HUES48 (cell line): ENCODE results near the gene MACROD2.
A peak's percentile ranks its signal among the peaks of the same experiment; 100 is the strongest.

ENCODE experiments used
- H3K27ac ChIP-seq: one replicate; pipeline ENCODE4 v1.7.0; 2013; ENCODE audit warnings: low read depth, low read length, inconsistent platforms
- H3K27me3 ChIP-seq: 2 replicates; pipeline ENCODE4 v1.6.1; 2013; ENCODE audit warnings: mild to moderate bottlenecking, low read length; ENCODE audit not compliant: control insufficient read depth, insufficient read depth
- H3K36me3 ChIP-seq: 2 replicates; pipeline ENCODE4 v1.6.1; 2013; ENCODE audit warnings: low read length; ENCODE audit not compliant: control insufficient read depth, insufficient read depth
- H3K4me1 ChIP-seq: 2 replicates; pipeline ENCODE4 v1.6.1; 2013; ENCODE audit warnings: mild to moderate bottlenecking, low read length; ENCODE audit not compliant: control insufficient read depth, insufficient read depth
- H3K4me3 ChIP-seq: 2 replicates; pipeline ENCODE4 v1.5.1; 2013; ENCODE audit warnings: mild to moderate bottlenecking, low read depth, low read length
- H3K9ac ChIP-seq: 2 replicates; pipeline ENCODE4 v1.6.1; 2013; ENCODE audit warnings: mild to moderate bottlenecking, low read depth, low read length, moderate library complexity
- H3K9me3 ChIP-seq: 2 replicates; pipeline ENCODE4 v1.6.1; 2013; ENCODE audit warnings: low read length; ENCODE audit not compliant: control insufficient read depth, insufficient read depth

MACROD2 gene

DNA sequence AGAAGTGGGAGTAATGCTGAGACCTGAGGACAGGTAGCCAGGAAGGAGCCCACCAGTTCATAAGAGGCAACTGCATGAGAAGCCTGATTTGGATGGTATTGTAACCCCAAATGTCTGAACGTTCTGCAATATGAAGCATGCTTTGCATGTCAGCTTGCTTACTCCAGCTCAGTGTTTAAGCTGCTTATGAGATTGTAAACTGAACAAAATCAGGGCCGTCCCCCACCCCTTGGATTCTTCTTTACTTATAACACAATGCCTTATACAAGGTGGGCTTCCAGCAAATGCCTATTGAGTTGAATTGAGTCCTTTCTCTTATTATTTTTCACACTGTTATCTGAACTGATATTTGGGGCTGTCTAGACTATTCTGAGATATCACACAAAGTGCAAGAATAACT is 1816.6 kb downstream of the MACROD2 start:
- Histone ChIP-seq H3K4me3 (no peak overlapping the region), H3K9ac (no peak overlapping the region), H3K27ac (no peak overlapping the region), H3K27me3 (no peaks in the 10 kb centered on the region), H3K36me3 (no peaks in the 10 kb centered on the region), H3K4me1 (no peaks in the 10 kb centered on the region), H3K9me3 (peaks cover 22% of the 10 kb centered on the region)

- no peaks in the 10 kb centered on the region for H3K4me1 ChIP-seq
- no peak overlapping the region for H3K27ac ChIP-seq
- H3K9ac ChIP-seq: no peak overlapping the region
- H3K27me3 ChIP-seq: no peaks in the 10 kb centered on the region
- H3K4me3 ChIP-seq: no peak overlapping the region
- peaks cover 15% of the 10 kb centered on the region for H3K9me3 ChIP-seq
- no peaks in the 10 kb centered on the region for H3K36me3 ChIP-seq
Observed at GRCh38 chr20:15812696-15813095, 1817.4 kb downstream of the MACROD2 start.

DNA sequence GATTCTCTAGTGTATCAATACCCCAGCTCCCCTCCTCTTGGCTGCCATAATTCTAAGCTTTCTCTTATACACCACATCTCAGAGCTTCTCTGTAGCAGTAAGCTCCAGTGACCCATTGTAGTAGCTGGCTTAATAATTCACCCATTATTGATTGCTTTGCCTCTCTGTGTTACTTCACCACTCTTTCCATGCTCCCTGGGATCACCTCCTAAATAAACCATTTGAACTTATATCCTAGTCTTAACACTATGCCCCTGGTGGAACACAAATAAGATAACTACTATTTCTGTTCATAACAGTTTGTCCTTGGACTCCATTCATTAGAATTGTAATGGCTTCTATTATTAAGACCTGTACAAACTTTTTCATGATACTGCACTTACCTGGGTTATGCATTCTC is 1819.0 kb downstream of the MACROD2 start:
- Histone ChIP-seq H3K36me3 (no peaks in the 10 kb centered on the region), H3K4me3 (no peak overlapping the region), H3K27me3 (no peaks in the 10 kb centered on the region), H3K27ac (no peak overlapping the region), H3K9me3 (no peaks in the 10 kb centered on the region; the same call in 1 of the 2 replicates), H3K9ac (no peak overlapping the region), H3K4me1 (peaks cover 8% of the 10 kb centered on the region)

GRCh38 chr20:15814911-15815310 is 1819.6 kb downstream of the MACROD2 start:
- H3K9me3 ChIP-seq: no peaks in the 10 kb centered on the region
- H3K36me3 ChIP-seq: no peaks in the 10 kb centered on the region
- H3K9ac ChIP-seq: no peak overlapping the region
- peaks cover 8% of the 10 kb centered on the region for H3K4me1 ChIP-seq
- H3K4me3 ChIP-seq: no peak overlapping the region
- no peak overlapping the region for H3K27ac ChIP-seq
- no peaks in the 10 kb centered on the region for H3K27me3 ChIP-seq

GRCh38 chr20:15817351-15817750 is 1822.0 kb downstream of the MACROD2 start:
- H3K27me3 ChIP-seq: no peaks in the 10 kb centered on the region
- H3K36me3 ChIP-seq: no peaks in the 10 kb centered on the region
- H3K4me3 ChIP-seq: no peak overlapping the region
- no peak overlapping the region for H3K27ac ChIP-seq
- no peak overlapping the region for H3K9ac ChIP-seq
- H3K9me3 ChIP-seq: no peaks in the 10 kb centered on the region
- H3K4me1 ChIP-seq: peaks cover 8% of the 10 kb centered on the region

- Histone ChIP-seq H3K9me3 (no peaks in the 10 kb centered on the region), H3K27me3 (no peaks in the 10 kb centered on the region), H3K9ac (no peak overlapping the region), H3K27ac (peak overlapping the region; percentile 59), H3K4me1 (peaks cover 8% of the 10 kb centered on the region), H3K4me3 (no peak overlapping the region), H3K36me3 (no peaks in the 10 kb centered on the region)
Observed at GRCh38 chr20:15818651-15819071, 1823.3 kb downstream of the MACROD2 start.

- Histone ChIP-seq H3K27ac (no peak overlapping the region), H3K36me3 (no peaks in the 10 kb centered on the region), H3K4me1 (peaks cover 10% of the 10 kb centered on the region), H3K9me3 (no peaks in the 10 kb centered on the region), H3K27me3 (no peaks in the 10 kb centered on the region), H3K4me3 (no peak overlapping the region), H3K9ac (no peak overlapping the region)
Observed at GRCh38 chr20:15823718-15824117, 1828.4 kb downstream of the MACROD2 start.

- no peaks in the 10 kb centered on the region for H3K27me3 ChIP-seq
- H3K27ac ChIP-seq: no peak overlapping the region
- no peaks in the 10 kb centered on the region for H3K9me3 ChIP-seq
Observed at GRCh38 chr20:15827628-15828027, 1832.3 kb downstream of the MACROD2 start.

GRCh38 chr20:15831201-15831600 is 1835.9 kb downstream of the MACROD2 start:
- no peaks in the 10 kb centered on the region for H3K9me3 ChIP-seq

More at GRCh38 chr20:15827628-15828027, 1832.3 kb downstream of the MACROD2 start:
- Histone ChIP-seq H3K36me3 (no peaks in the 10 kb centered on the region), H3K4me3 (no peak overlapping the region), H3K4me1 (peaks cover 7% of the 10 kb centered on the region), H3K9ac (no peak overlapping the region)

DNA sequence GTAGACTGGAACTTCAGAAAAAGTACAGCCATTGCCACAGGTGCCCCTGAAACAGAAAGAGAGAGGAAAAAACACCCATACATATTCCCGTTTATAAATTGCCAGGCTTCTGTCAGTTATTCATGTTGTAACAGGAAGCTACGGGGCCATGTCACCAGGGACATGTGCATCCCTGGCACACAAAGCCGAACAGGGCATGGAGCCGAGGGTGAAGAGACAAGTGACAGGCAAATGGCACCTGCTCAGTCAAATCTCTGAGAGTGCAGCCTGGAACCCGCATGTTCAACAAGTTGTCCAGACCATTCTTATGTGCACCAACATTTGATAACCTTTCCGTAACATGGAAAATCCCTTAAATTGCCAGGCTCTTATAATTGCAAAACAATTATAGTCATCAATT is 1837.2 kb downstream of the MACROD2 start:
- H3K36me3 ChIP-seq: no peaks in the 10 kb centered on the region
- H3K9ac ChIP-seq: no peak overlapping the region
- H3K4me1 ChIP-seq: peaks cover 4% of the 10 kb centered on the region
- H3K9me3 ChIP-seq: no peaks in the 10 kb centered on the region
- H3K27ac ChIP-seq: no peak overlapping the region
- H3K4me3 ChIP-seq: no peak overlapping the region
- no peaks in the 10 kb centered on the region for H3K27me3 ChIP-seq

More at GRCh38 chr20:15831201-15831600, 1835.9 kb downstream of the MACROD2 start:
- Histone ChIP-seq H3K36me3 (no peaks in the 10 kb centered on the region), H3K27me3 (no peaks in the 10 kb centered on the region), H3K4me1 (peaks cover 7% of the 10 kb centered on the region), H3K4me3 (no peak overlapping the region), H3K27ac (no peak overlapping the region), H3K9ac (no peak overlapping the region)

DNA sequence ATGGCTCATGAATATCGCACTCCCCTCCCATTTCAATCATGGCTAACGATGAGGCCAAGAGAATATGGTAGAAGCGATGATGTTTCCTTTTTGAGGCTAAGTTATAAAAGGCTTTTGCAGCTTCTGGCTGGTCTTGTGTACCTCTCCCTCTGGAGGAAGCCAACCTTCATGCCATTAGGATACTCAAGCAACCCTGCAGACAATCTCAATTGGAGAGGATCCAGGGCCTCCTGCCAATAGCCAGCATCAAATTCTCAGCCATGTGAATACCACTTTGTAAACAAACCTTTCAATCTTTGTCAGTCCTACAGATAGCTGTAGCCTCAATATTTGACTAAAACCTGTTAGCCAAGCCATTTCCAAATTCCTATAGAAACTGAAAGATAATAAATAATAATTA is 1839.5 kb downstream of the MACROD2 start:
- H3K4me3 ChIP-seq: no peak overlapping the region
- no peaks in the 10 kb centered on the region for H3K36me3 ChIP-seq
- H3K4me1 ChIP-seq: no peaks in the 10 kb centered on the region
- no peaks in the 10 kb centered on the region for H3K9me3 ChIP-seq
- H3K9ac ChIP-seq: no peak overlapping the region
- H3K27me3 ChIP-seq: no peaks in the 10 kb centered on the region
- no peak overlapping the region for H3K27ac ChIP-seq

DNA sequence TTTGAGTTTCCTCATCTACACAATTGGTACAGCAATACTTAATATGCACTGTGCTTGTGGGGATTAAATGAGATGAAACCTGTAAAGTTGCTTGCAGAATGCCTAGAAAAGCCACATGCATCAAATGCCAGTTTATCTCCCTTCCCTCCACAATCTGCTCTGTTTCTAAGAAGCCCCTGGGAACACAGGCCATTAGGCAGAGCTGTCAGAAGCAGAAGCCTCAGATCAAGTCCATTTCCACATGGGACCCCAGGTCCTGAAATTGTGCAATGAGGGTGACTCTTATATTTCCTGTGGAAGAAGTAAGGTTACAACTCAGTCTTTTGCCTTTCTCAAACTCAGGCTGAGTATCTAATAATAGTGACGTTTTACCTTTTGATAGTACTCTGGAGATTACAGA is 1840.5 kb downstream of the MACROD2 start:
- Histone ChIP-seq H3K27me3 (no peaks in the 10 kb centered on the region), H3K9ac (no peak overlapping the region)

More for the DNA sequence above, 1840.5 kb downstream of the MACROD2 start:
- H3K27ac ChIP-seq: no peak overlapping the region
- H3K4me1 ChIP-seq: no peaks in the 10 kb centered on the region
- no peaks in the 10 kb centered on the region for H3K36me3 ChIP-seq
- H3K4me3 ChIP-seq: no peak overlapping the region
- no peaks in the 10 kb centered on the region for H3K9me3 ChIP-seq
